Activated CD8-positive, alpha-beta T cell treated with anti-CD3 and anti-CD28 coated beads for 36 hours (primary cell): ENCODE data around the gene TRIO. TPM values are rescaled to one million over a fixed set of nuclear protein-coding genes. Genes with fewer than 3 reads are reported as not detected.

ENCODE experiments used
- ATAC-seq: fragments of 200-7000 bp; cut with Tn5 transposase; one replicate; pipeline ENCODE4 v1.10.0; 2021; ENCODE audit warnings: mild to moderate bottlenecking, moderate library complexity
- CTCF ChIA-PET: fragments of 350-600 bp; sonication (Branson Sonifier 250); formaldehyde crosslinking; loops from one replicate; lab custom pipeline; 2021; ENCODE audit warnings: antibody characterized with exemption; lab: Charles Lee
- POLR2A ChIA-PET: fragments of 350-600 bp; sonication (Branson Sonifier 250); formaldehyde crosslinking; loops from one replicate; lab custom pipeline; 2021; ENCODE audit warnings: antibody characterized with exemption; lab: Charles Lee
- DNase-seq: peaks from one replicate; pipeline ENCODE4 v3.0.0-alpha.2; 2020
- H3K27ac Mint-ChIP-seq: one replicate; pipeline ENCODE4 v1.8.0; 2021; ENCODE audit warnings: mild to moderate bottlenecking, mixed read lengths
- H3K27me3 Mint-ChIP-seq: one replicate; pipeline ENCODE4 v1.8.0; 2021; ENCODE audit warnings: mixed read lengths
- H3K36me3 Mint-ChIP-seq: one replicate; pipeline ENCODE4 v1.8.0; 2021; ENCODE audit warnings: low read depth, mixed read lengths
- H3K4me1 Mint-ChIP-seq: one replicate; pipeline ENCODE4 v1.8.0; 2021; ENCODE audit warnings: low read depth, mixed read lengths
- H3K4me3 Mint-ChIP-seq: one replicate; pipeline ENCODE4 v1.8.0; 2021; ENCODE audit warnings: mild to moderate bottlenecking, moderate library complexity, mixed read lengths
- H3K9me3 Mint-ChIP-seq: one replicate; pipeline ENCODE4 v1.8.0; 2021; ENCODE audit warnings: mixed read lengths
- intact Hi-C: fragments of 100-400 bp; cut with micrococcal nuclease; formaldehyde crosslinking; loops from one replicate; pipeline ENCODE4 v1.10.0; 2022
- total RNA-seq, 2 experiments: library from RNA; stranded (reverse); gene quantifications; one replicate each; pipeline ENCODE4 v1.2.3, GENCODE V29; 2021
- TF ChIP-seq, protein P1 (sequence below): fragments of 200-600 bp; IDR thresholded peaks from one replicate; pipeline ENCODE4 v1.8.0; 2022; ENCODE audit warnings: antibody characterized with exemption, mild to moderate bottlenecking

Gene TRIO
- total RNA-seq, 2 experiments from 2014 or later, result 11.4 to 11.5 TPM

- no peak for DNase-seq
- intact Hi-C loops, result loop anchor here (5.0 kb wide), 1 partner anchor 191 kb away; no protein-coding TSS in a partner anchor
- Mint-ChIP-seq H3K27ac (no peak overlapping the region), H3K27me3 (no peaks in the 10 kb centered on the region), H3K36me3 (peaks cover 2% of the 10 kb centered on the region), H3K9me3 (no peaks in the 10 kb centered on the region), H3K4me1 (peaks cover 18% of the 10 kb centered on the region), H3K4me3 (no peak overlapping the region)
- CTCF ChIA-PET, result interaction anchor here (9.7 kb wide), 1 partner anchor 253 kb away, joined by 121 read pairs; no protein-coding TSS in a partner anchor
- TF ChIP-seq, protein P1, sequence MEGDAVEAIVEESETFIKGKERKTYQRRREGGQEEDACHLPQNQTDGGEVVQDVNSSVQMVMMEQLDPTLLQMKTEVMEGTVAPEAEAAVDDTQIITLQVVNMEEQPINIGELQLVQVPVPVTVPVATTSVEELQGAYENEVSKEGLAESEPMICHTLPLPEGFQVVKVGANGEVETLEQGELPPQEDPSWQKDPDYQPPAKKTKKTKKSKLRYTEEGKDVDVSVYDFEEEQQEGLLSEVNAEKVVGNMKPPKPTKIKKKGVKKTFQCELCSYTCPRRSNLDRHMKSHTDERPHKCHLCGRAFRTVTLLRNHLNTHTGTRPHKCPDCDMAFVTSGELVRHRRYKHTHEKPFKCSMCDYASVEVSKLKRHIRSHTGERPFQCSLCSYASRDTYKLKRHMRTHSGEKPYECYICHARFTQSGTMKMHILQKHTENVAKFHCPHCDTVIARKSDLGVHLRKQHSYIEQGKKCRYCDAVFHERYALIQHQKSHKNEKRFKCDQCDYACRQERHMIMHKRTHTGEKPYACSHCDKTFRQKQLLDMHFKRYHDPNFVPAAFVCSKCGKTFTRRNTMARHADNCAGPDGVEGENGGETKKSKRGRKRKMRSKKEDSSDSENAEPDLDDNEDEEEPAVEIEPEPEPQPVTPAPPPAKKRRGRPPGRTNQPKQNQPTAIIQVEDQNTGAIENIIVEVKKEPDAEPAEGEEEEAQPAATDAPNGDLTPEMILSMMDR, result no peak
- ATAC-seq, result no peak
- POLR2A ChIA-PET, result no interaction called here
These were observed 252.9 kb downstream of the TRIO start for GRCh38 chr5:14396066-14396465.

DNA sequence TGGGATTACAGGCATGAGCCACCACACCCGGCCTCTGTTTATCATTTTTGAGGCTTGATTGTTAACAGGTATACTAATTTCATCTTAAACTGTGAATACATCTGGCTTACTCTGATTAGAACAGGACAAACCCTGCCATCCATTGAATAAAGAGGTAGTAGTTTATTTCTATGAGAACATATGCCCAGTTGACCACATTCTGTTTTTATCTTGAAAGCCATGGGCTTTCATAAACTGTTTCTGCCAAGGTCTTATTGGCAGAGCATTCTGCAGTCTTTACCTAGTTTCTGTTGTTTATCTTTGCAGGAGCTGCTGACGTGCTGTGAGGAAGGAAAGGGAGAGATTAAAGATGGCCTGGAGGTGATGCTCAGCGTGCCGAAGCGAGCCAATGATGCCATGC, 253.6 kb downstream of the TRIO start:
- H3K27ac Mint-ChIP-seq, result no peak overlapping the region
- POLR2A ChIA-PET, result no interaction called here
- DNase-seq (no peak), ATAC-seq (no peak)
- H3K36me3 Mint-ChIP-seq, result no peaks in the 10 kb centered on the region
- H3K9me3 Mint-ChIP-seq, result no peaks in the 10 kb centered on the region
- H3K27me3 Mint-ChIP-seq, result no peaks in the 10 kb centered on the region
- CTCF ChIA-PET, result interaction anchor here (1.3 to 9.7 kb wide), 2 partner anchors 32 to 252 kb away, joined by 6 to 121 read pairs; no protein-coding TSS in a partner anchor
- H3K4me3 Mint-ChIP-seq, result no peak overlapping the region
- TF ChIP-seq, protein P1, result no peak
- peaks cover 24% of the 10 kb centered on the region for H3K4me1 Mint-ChIP-seq
- intact Hi-C loops, result loop anchor here (5.0 kb wide), 1 partner anchor 191 kb away; no protein-coding TSS in a partner anchor

DNA sequence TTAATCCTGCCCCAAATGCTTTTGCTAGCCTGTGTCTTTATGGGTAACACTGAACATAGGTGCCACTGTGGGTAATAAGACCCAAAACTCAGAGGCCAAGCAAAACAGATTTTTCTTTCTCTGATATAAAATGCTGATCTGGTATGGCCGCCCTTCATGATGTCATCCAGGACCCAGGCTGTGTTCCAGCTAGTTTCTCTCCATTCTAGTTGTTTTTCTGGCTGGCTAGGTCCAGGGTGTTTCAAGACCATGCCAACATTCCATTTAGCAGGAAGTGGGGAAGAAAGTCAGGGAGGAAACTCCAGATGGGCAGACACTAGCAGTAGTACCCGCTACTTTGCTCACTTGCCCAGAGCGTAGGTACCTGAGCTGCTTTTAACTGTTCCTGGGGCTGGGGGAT, 254.6 kb downstream of the TRIO start:
- Mint-ChIP-seq H3K27me3 (no peaks in the 10 kb centered on the region), H3K9me3 (peaks cover 5% of the 10 kb centered on the region), H3K36me3 (peaks cover 3% of the 10 kb centered on the region), H3K4me1 (peaks cover 28% of the 10 kb centered on the region), H3K4me3 (no peak overlapping the region), H3K27ac (no peak overlapping the region)
- ATAC-seq, result no peak
- TF ChIP-seq, protein P1, result no peak
- ChIA-PET POLR2A (interaction anchor here (0.7 kb wide), 1 partner anchor 28 kb away, joined by 3 read pairs; no protein-coding TSS in a partner anchor), CTCF (interaction anchor here (0.9 to 9.7 kb wide), 9 partner anchors 11 to 259 kb away, joined by 3 to 121 read pairs (median 3); no protein-coding TSS in a partner anchor)
- intact Hi-C loops, result loop anchor here (5.0 kb wide), 1 partner anchor 190 kb away; no protein-coding TSS in a partner anchor
- no peak for DNase-seq

- Mint-ChIP-seq H3K4me1 (peaks cover 29% of the 10 kb centered on the region), H3K9me3 (peaks cover 7% of the 10 kb centered on the region), H3K4me3 (no peak overlapping the region), H3K27ac (no peak overlapping the region), H3K36me3 (peaks cover 4% of the 10 kb centered on the region), H3K27me3 (no peaks in the 10 kb centered on the region)
- intact Hi-C loops, result loop anchor here (1.0 to 5.0 kb wide), 2 partner anchors 188 to 249 kb away; no protein-coding TSS in a partner anchor
- ATAC-seq, result peak; percentile 64
- POLR2A ChIA-PET, result interaction anchor here (1.0 kb wide), 1 partner anchor 16 kb away, joined by 3 read pairs; no protein-coding TSS in a partner anchor
- CTCF ChIA-PET, result interaction anchor here (0.7 to 9.7 kb wide), 32 partner anchors 9 to 271 kb away, joined by 3 to 121 read pairs (median 6); partner anchors contain the start of gene OTULINL
- TF ChIP-seq, protein P1, result peak; percentile 92
- DNase-seq, result peak; percentile 38
These were observed 256.0 kb downstream of the TRIO start for GRCh38 chr5:14399054-14399692.
